GM21717 (cell line): Measurements from ENCODE around the gene MTCH1.
"Not testable (repeated sequence)": the region's sequence is repeated elsewhere in the genome, so short reads cannot be mapped to it uniquely, and the experiment has no call there.

Experiments
- ATAC-seq: cut with Tn5 transposase; IDR thresholded peaks from one replicate; pipeline ENCODE4 v1.9.1; 2021; ENCODE audit warnings: mild to moderate bottlenecking, moderate library complexity; ENCODE audit not compliant: unreplicated experiment

Gene MTCH1

GRCh38 chr6:36999061-36999750, 13.2 kb upstream of the MTCH1 start:
- ATAC-seq = no peak

- no peak for ATAC-seq
Measured at GRCh38 chr6:36998723-36999038, 12.7 kb upstream of the MTCH1 start.

DNA sequence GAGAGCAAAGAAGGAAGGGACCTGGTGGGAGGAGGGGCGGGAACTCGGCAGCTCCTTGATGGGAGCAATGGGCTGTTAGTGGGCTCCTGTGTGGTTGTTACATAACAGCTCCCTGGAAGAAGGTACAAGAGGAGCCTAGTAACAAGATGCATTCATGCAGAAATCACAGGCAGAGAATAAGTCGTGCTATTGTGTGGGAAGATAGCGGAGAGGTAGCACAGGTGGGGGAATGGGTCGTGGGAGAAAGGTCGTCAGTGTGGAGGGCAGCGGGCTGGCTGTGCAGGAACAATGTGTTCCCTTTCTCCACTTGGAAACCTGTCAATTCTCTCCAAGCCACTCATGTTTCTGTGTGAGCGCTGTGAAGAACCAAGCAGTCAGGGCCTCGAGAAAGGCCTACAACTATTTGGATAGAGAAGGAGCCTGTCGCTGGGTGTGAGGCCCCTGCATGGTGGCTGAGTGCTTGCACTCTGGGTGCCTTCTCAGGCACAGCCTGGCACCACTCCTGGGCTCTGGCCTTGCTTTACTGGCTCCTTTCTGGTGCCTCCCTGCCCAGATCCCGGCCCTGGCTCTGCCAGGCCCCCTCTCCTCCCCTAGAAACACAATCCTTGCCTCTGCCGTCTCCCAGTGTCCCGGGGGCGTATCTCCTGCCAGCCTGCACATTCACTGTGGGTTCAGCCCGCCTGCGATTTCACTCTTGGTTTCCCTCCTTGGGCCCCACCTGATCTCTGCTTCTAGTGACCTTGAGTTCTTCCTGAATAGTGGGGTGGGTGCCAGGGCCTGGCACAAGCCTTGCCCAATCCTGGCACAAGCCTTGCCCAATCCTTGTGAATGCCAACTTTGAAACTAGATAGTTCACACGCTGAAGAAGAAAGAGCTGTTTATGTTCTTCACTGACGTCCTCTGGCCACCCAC, 12.1 kb upstream of the MTCH1 start:
- no peak for ATAC-seq

- ATAC-seq = not testable (repeated sequence)
Measured at GRCh38 chr6:36990401-36990800, 4.4 kb upstream of the MTCH1 start.

- no peak for ATAC-seq
Measured at GRCh38 chr6:36989264-36989663, 3.3 kb upstream of the MTCH1 start.

DNA sequence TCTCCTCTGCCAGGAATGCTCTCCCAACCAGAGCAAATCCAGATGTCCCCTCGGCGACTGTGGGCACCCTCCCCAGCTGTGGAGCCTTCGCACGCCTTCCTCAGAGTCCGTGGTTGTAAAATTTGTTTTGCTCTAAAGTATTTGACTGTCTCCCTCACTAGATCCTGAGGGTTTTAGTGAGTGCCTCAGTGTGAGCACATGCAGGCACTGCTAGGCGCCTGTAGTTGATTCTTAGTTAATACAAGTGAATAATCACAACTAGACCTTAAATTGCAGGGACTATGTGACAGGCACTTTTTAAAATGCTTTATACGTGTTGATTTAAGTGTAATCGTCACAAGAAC, 680 bp upstream of the MTCH1 start:
- ATAC-seq = no peak

DNA sequence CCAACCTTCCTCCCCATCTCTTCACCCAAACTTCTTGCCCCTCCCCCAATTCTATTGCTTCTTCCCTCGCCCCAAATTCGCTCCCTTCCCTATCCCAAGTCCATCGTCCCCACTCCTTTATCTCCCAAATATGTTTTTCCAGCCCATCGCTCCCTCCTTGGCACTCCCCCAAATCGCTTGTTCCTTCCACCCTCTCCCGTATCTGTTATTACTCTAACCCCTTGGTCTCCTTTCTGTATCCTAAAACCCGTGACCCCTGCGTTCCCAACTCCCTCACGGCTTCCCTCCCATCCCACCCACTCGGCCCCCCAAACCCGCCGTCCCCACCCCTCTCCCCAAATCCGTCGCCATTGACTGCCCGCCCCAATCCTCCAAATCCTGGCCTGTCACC, 584 bp downstream of the MTCH1 start:
- no peak for ATAC-seq

- ATAC-seq = no peak
Measured at GRCh38 chr6:36984581-36985416, 1.2 kb downstream of the MTCH1 start.

DNA sequence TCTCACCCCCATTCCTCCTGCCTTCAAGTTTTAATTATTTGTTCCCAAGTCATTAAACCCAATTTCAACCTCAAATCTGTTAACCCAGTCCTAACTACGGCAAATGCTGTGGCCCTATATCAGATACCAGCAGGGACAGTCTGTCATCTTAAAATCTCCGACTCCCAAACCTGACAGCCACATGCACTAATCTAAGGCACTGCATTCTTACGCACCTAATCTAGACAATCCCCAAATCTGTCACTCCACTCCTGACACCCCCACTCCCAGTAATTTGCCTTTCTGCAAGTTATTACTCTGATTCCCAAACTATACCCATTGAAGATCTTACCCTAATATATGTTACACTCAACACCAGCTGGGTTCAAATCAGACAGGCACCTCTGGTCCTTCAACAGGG, 2.5 kb downstream of the MTCH1 start:
- no peak for ATAC-seq

- ATAC-seq = no peak
Measured at GRCh38 chr6:36980876-36981619, 4.9 kb downstream of the MTCH1 start.

GRCh38 chr6:36980129-36980528, 5.9 kb downstream of the MTCH1 start:
- ATAC-seq = no peak

- no peak for ATAC-seq
Measured at GRCh38 chr6:36979347-36979742, 6.7 kb downstream of the MTCH1 start.

GRCh38 chr6:36978421-36979346, 7.3 kb downstream of the MTCH1 start:
- ATAC-seq = no peak

DNA sequence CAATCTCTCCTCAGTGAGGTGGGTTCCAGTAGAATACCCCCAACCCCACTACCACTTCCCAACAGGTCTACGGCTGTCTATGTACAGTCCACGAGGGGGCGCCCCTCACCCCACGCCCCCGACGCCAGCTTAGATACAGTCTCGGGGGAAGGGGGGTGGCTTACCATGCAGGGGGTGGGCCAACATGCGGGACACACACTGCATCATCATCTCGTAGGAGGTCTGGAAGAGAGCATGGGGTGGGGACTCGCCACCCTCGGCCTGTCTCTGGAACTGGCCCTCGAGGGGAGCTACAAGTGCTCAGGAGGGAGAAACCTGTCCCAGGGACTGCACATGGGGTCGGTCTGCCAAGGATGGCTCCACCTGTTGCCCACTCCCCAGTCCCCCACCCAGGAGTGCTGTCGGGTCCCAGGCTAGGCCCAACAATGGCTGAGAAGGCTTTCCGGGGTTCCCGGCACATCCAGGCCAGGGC, 8.5 kb downstream of the MTCH1 start:
- ATAC-seq = no peak

GRCh38 chr6:36976931-36977330, 9.1 kb downstream of the MTCH1 start:
- no peak for ATAC-seq

DNA sequence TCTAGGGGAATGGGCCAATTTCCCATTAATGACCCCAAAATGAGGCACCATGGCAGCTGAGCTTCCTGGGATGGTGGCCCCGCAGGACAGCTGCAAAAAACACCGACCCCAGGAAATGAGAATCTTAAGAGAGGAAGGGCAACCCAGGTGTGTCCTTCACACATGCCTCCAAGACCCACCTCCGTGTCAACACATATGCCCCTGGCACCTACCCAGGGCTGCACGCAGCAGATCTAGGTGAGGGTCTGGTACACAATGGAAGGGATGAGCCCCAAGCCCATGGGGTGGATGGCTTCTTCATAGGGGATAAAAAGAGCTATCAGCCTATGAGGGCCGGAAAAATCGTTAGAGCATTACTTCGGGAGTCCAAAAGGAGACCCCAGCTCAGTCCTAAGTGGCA, 9.5 kb downstream of the MTCH1 start:
- ATAC-seq = no peak

- ATAC-seq = no peak
Measured at GRCh38 chr6:36976007-36976264, 10.1 kb downstream of the MTCH1 start.

- ATAC-seq = no peak
Measured at GRCh38 chr6:36975231-36976006, 10.6 kb downstream of the MTCH1 start.

GRCh38 chr6:36973647-36974046, 12.3 kb downstream of the MTCH1 start:
- no peak for ATAC-seq
